ENCODE data around the gene CPNE2.

CPNE2 gene

GRCh38 chr16:57143149-57143921 is 51.0 kb downstream of the CPNE2 start:
- Histone ChIP-seq H3K9ac (ENCODE audit: low read depth, low read length) (no peak overlapping the region), H3K4me2 (ENCODE audit: low read length) (no peak overlapping the region), H3K4me1 (ENCODE audit: control insufficient read depth, insufficient read depth, low read length) (peaks cover 17% of the 10 kb centered on the region), H3K9me3 (replicated peaks; ENCODE audit: low read length) (no peaks in the 10 kb centered on the region), H3K27me3 (ENCODE audit: control insufficient read depth, insufficient read depth, low read length) (no peaks in the 10 kb centered on the region), H3K36me3 (ENCODE audit: insufficient read depth, low read length) (no peaks in the 10 kb centered on the region), H3K4me3 (ENCODE audit: low read length) (no peak overlapping the region)

DNA sequence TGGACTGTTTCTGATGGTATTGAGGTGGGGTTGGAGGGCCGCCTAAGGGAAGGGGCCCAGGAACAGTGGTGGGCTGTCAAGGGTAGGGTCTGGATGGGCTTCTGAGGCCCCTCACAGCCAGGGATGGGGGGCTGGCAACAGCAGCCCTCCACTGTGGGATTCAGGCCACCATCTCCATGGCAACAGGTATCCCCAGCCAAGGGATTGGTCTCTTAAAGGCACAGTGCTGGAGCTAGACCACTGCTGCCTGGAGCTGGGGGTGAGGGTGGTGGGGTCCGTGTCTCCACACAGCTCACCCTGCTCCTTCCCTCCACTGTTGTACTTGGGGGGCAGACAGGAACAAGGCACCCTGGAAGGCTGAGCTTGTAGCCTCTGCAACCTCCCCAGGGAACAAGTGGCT is 51.6 kb downstream of the CPNE2 start:
- Histone ChIP-seq H3K4me1 (ENCODE audit: control insufficient read depth, insufficient read depth, low read length) (peaks cover 17% of the 10 kb centered on the region), H3K9ac (ENCODE audit: low read depth, low read length) (no peak overlapping the region), H3K27me3 (ENCODE audit: control insufficient read depth, insufficient read depth, low read length) (no peaks in the 10 kb centered on the region), H3K4me3 (ENCODE audit: low read length) (no peak overlapping the region), H3K4me2 (ENCODE audit: low read length) (no peak overlapping the region), H3K36me3 (ENCODE audit: insufficient read depth, low read length) (no peaks in the 10 kb centered on the region), H3K9me3 (replicated peaks; ENCODE audit: low read length) (no peaks in the 10 kb centered on the region)

DNA sequence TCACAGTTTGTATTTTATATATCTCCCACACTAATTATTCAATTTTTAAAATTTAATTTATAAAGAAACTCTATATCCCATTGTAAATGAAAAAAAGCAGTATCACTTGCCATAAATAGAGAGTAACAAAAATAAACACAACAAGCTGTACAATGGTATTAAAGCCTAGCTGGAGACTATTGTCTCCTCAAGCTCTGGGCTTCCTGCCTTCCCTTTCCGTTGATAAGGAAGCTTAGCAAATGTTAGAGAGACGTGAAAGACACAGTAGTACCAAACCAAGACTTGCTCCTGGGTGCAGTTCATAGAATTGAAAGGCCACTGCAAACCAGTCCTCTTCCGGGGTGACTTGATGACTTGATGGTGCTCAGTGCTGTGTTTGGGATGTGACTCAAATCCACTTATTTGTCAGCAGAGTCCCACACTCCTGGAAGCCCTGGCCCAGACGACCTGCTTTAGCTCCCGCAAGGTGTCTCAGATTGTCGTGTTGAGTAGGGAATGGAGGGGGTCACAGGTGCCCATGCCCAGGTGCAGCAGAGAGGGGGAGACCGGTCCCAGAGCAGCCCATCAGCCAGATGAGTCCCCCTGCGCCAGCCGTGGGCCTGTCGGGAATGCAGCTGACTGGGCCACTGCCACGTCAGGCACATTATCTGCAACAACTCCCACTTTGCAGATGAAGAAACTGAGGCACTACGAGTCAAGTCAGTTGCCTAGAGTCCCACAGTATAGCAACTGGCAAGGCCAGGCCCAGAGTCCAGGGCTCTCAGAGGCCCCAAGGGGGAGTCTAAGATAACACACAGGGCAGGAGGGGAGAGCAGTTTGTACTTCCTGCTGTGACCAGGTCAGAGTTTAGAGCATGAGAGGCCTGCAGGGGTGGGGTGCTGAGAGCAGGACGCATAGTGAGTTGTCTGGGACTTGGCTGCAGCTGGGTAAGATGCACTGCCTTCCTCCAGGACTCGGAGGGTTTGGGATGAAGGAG is 53.0 kb downstream of the CPNE2 start:
- Histone ChIP-seq H3K36me3 (ENCODE audit: insufficient read depth, low read length) (no peaks in the 10 kb centered on the region), H3K27me3 (ENCODE audit: control insufficient read depth, insufficient read depth, low read length) (no peaks in the 10 kb centered on the region), H3K4me2 (ENCODE audit: low read length) (no peak overlapping the region), H3K4me1 (ENCODE audit: control insufficient read depth, insufficient read depth, low read length) (peaks cover 17% of the 10 kb centered on the region), H3K9me3 (replicated peaks; ENCODE audit: low read length) (no peaks in the 10 kb centered on the region), H3K4me3 (ENCODE audit: low read length) (no peak overlapping the region), H3K9ac (ENCODE audit: low read depth, low read length) (no peak overlapping the region)

GRCh38 chr16:57146040-57146647 is 53.8 kb downstream of the CPNE2 start:
- peaks cover 20% of the 10 kb centered on the region for H3K4me1 ChIP-seq (ENCODE audit: control insufficient read depth, insufficient read depth, low read length)
- no peaks in the 10 kb centered on the region for H3K9me3 ChIP-seq (replicated peaks; ENCODE audit: low read length)
- no peak overlapping the region for H3K4me2 ChIP-seq (ENCODE audit: low read length)
- no peak overlapping the region for H3K9ac ChIP-seq (ENCODE audit: low read depth, low read length)
- no peak overlapping the region for H3K4me3 ChIP-seq (ENCODE audit: low read length)
- no peaks in the 10 kb centered on the region for H3K36me3 ChIP-seq (ENCODE audit: insufficient read depth, low read length)
- no peaks in the 10 kb centered on the region for H3K27me3 ChIP-seq (ENCODE audit: control insufficient read depth, insufficient read depth, low read length)

- Histone ChIP-seq H3K36me3 (ENCODE audit: insufficient read depth, low read length) (no peaks in the 10 kb centered on the region), H3K9ac (ENCODE audit: low read depth, low read length) (no peak overlapping the region), H3K4me2 (ENCODE audit: low read length) (no peak overlapping the region), H3K4me3 (ENCODE audit: low read length) (no peak overlapping the region), H3K9me3 (replicated peaks; ENCODE audit: low read length) (no peaks in the 10 kb centered on the region), H3K4me1 (ENCODE audit: control insufficient read depth, insufficient read depth, low read length) (peaks cover 22% of the 10 kb centered on the region), H3K27me3 (ENCODE audit: control insufficient read depth, insufficient read depth, low read length) (no peaks in the 10 kb centered on the region)
Observed at GRCh38 chr16:57146735-57147134, 54.4 kb downstream of the CPNE2 start.

DNA sequence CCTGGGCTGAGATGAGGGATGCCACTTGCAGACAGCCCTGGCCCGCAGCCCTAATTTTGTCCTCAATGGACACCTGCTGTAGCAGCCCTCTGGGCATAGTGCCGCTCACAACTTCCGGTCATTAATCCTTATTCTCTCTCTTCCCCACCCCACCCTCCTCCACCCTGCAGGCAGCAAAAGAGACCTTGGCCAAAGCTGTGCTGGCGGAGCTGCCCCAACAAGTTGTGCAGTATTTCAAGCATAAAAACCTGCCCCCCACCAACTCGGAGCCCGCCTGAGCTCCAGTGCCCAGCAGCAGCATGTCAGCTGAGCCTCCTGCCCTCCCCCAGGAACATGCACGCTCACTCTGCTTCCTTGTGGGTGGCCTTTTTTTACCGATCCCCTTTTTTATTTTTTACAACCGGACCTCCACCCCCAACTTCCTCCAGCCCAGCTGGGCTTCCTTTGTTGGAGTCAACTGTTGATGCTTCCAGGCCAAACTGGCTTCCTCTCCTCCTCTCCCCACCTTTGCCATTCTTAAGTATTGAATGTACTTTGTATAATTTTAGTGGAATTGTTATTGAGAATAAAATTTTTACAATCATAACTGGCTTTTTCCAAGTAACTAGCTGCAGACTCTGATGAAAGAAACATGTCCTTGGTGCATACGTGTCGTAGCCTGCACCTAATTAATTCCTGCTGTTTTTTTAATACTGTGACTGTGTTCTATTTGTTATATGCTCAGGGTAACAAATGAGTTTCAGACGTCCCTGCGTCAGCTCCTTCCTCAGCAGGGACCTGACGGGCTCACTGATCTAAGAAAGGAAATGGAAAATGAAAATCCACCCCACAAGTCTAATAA is 55.2 kb downstream of the CPNE2 start:
- H3K9me3 ChIP-seq (replicated peaks; ENCODE audit: low read length): no peaks in the 10 kb centered on the region
- peak overlapping the region; percentile 3 for H3K4me2 ChIP-seq (ENCODE audit: low read length)
- H3K36me3 ChIP-seq (ENCODE audit: insufficient read depth, low read length): peaks cover 8% of the 10 kb centered on the region
- H3K4me3 ChIP-seq (ENCODE audit: low read length): no peak overlapping the region
- no peaks in the 10 kb centered on the region for H3K27me3 ChIP-seq (ENCODE audit: control insufficient read depth, insufficient read depth, low read length)
- H3K4me1 ChIP-seq (ENCODE audit: control insufficient read depth, insufficient read depth, low read length): peaks cover 17% of the 10 kb centered on the region
- no peak overlapping the region for H3K9ac ChIP-seq (ENCODE audit: low read depth, low read length)

DNA sequence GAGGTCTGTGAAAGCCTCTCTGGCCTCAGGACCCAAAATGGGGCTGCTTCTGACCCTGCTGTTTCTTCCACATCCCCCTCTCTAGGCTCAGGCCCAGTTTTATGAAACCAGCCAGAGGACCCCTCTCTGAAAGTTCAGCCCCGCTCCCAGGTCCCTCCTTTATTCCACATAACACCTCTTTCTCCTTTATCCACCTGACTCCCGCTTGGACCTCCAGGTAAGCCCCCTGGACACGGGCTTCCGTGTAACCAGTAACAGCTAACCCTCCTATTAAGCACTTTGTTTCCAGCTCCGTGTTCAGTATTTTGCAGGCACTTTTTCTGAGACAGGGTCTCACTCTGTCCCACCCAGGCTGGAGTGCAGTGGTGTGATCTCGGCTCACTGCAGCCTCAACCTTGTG is 56.1 kb downstream of the CPNE2 start:
- Histone ChIP-seq H3K9ac (ENCODE audit: low read depth, low read length) (no peak overlapping the region), H3K4me3 (ENCODE audit: low read length) (no peak overlapping the region), H3K9me3 (replicated peaks; ENCODE audit: low read length) (no peaks in the 10 kb centered on the region), H3K4me1 (ENCODE audit: control insufficient read depth, insufficient read depth, low read length) (peaks cover 17% of the 10 kb centered on the region), H3K4me2 (ENCODE audit: low read length) (no peak overlapping the region), H3K27me3 (ENCODE audit: control insufficient read depth, insufficient read depth, low read length) (no peaks in the 10 kb centered on the region), H3K36me3 (ENCODE audit: insufficient read depth, low read length) (peaks cover 12% of the 10 kb centered on the region)

DNA sequence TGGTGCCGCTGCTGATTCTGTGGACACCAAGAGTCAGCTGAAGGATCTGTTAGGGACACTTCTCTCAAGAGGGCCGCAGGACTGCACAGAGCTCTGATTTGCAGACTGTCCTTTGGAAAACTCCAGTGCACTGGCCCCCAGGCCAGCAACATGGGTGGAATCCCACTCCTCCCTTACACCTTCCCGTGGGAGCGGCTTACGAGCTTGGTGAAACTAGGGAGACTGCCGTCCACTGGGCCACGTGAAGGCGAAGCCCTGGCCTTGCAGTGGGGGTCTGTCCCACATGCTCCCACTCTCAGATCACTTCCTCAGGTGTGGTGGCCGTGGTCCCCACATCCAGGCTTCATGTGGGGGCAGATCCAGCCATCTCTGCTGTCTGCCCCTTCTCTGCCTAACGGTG is 57.0 kb downstream of the CPNE2 start:
- peaks cover 17% of the 10 kb centered on the region for H3K4me1 ChIP-seq (ENCODE audit: control insufficient read depth, insufficient read depth, low read length)
- no peaks in the 10 kb centered on the region for H3K27me3 ChIP-seq (ENCODE audit: control insufficient read depth, insufficient read depth, low read length)
- no peak overlapping the region for H3K4me2 ChIP-seq (ENCODE audit: low read length)
- no peak overlapping the region for H3K9ac ChIP-seq (ENCODE audit: low read depth, low read length)
- H3K9me3 ChIP-seq (replicated peaks; ENCODE audit: low read length): no peaks in the 10 kb centered on the region
- peaks cover 21% of the 10 kb centered on the region for H3K36me3 ChIP-seq (ENCODE audit: insufficient read depth, low read length)
- no peak overlapping the region for H3K4me3 ChIP-seq (ENCODE audit: low read length)

- Histone ChIP-seq H3K9me3 (replicated peaks; ENCODE audit: low read length) (no peaks in the 10 kb centered on the region), H3K4me1 (ENCODE audit: control insufficient read depth, insufficient read depth, low read length) (peaks cover 17% of the 10 kb centered on the region), H3K4me2 (ENCODE audit: low read length) (no peak overlapping the region), H3K4me3 (ENCODE audit: low read length) (no peak overlapping the region), H3K27me3 (ENCODE audit: control insufficient read depth, insufficient read depth, low read length) (no peaks in the 10 kb centered on the region), H3K36me3 (ENCODE audit: insufficient read depth, low read length) (peaks cover 25% of the 10 kb centered on the region), H3K9ac (ENCODE audit: low read depth, low read length) (no peak overlapping the region)
Observed at GRCh38 chr16:57150682-57151330, 58.4 kb downstream of the CPNE2 start.

DNA sequence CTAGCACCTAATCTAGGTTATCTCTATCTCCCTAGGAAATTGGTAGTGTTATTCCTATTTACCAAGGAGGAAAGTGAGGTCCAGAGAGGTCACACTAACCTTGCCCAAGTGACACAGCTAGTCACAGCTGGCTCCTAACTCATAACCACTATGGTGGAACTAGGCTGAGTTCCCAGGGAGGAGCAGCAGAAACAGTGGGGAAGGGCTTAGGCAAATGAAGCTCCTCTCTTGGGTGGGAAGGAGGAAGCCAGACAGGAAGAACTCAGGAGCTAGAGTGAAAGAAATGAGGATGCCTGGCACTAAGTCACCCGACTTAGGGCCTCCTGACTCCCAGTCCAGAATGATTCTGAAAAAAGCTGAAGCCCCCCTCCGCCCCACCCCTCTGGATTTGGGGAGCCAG is 59.0 kb downstream of the CPNE2 start:
- Histone ChIP-seq H3K4me1 (ENCODE audit: control insufficient read depth, insufficient read depth, low read length) (peaks cover 17% of the 10 kb centered on the region), H3K27me3 (ENCODE audit: control insufficient read depth, insufficient read depth, low read length) (no peaks in the 10 kb centered on the region), H3K9me3 (replicated peaks; ENCODE audit: low read length) (no peaks in the 10 kb centered on the region), H3K9ac (ENCODE audit: low read depth, low read length) (no peak overlapping the region), H3K4me2 (ENCODE audit: low read length) (no peak overlapping the region), H3K36me3 (ENCODE audit: insufficient read depth, low read length) (peaks cover 29% of the 10 kb centered on the region), H3K4me3 (ENCODE audit: low read length) (no peak overlapping the region)

Measured in skeletal muscle satellite cell (primary cell).